Fibroblast of lung (primary cell): Measurements from ENCODE around the gene MACF1. TPM values are rescaled to one million over a fixed set of nuclear protein-coding genes. Genes with fewer than 3 reads are reported as not detected.
A peak's percentile ranks its signal among the peaks of the same experiment; 100 is the strongest.

ENCODE experiments used
- DNase-seq, 2 donors: peaks; one replicate each; pipeline versions ENCODE4 v3.0.0 to v3.0.0-alpha.2; 2010; ENCODE audit warnings: low read depth in 2 of 2
- H2AFZ ChIP-seq: 2 replicates; pipeline ENCODE4 v1.5.1; 2012; ENCODE audit warnings: low read length, control low read depth, inconsistent platforms
- H3K27ac ChIP-seq: 2 replicates; pipeline ENCODE4 v1.5.1; 2011; ENCODE audit warnings: low read length, control low read depth; ENCODE audit not compliant: insufficient read depth
- H3K27me3 ChIP-seq: 2 replicates; pipeline ENCODE4 v1.5.1; 2011; ENCODE audit warnings: mild to moderate bottlenecking, low read length; ENCODE audit not compliant: control insufficient read depth, insufficient read depth
- H3K36me3 ChIP-seq: 2 replicates; pipeline ENCODE4 v1.5.1; 2011; ENCODE audit warnings: low read length; ENCODE audit not compliant: control insufficient read depth, insufficient read depth
- H3K4me1 ChIP-seq: 2 replicates; pipeline ENCODE4 v1.5.1; 2011; ENCODE audit warnings: low read length; ENCODE audit not compliant: control insufficient read depth, insufficient read depth; ENCODE audit errors: extremely low read depth
- H3K4me2 ChIP-seq: 2 replicates; pipeline ENCODE4 v1.5.1; 2011; ENCODE audit warnings: low read length, control low read depth; ENCODE audit not compliant: insufficient read depth; ENCODE audit errors: extremely low read depth
- H3K4me3 ChIP-seq, 4 experiments: fragments of 200-600 bp in 1 of 4; sonication (generic) in 1 of 4; replicated peaks in 1 of 4; 2 replicates each; pipeline ENCODE4 v1.5.1; 2011 to 2016; ENCODE audit warnings: low read length in 4 of 4, low read depth in 3 of 4, mild to moderate bottlenecking in 3 of 4, control low read depth in 2 of 4, inconsistent platforms in 1 of 4, mixed read lengths in 1 of 4; ENCODE audit not compliant: insufficient read depth in 1 of 4; ENCODE audit errors: control extremely low read depth in 1 of 4
- H3K79me2 ChIP-seq: 2 replicates; pipeline ENCODE4 v1.5.1; 2012; ENCODE audit warnings: mild to moderate bottlenecking, low read length, inconsistent platforms; ENCODE audit not compliant: control insufficient read depth, insufficient read depth
- H3K9ac ChIP-seq: 2 replicates; pipeline ENCODE4 v1.5.1; 2011; ENCODE audit warnings: mild to moderate bottlenecking, low read length, control low read depth; ENCODE audit not compliant: insufficient read depth
- H3K9me3 ChIP-seq: 2 replicates; pipeline ENCODE4 v1.5.1; 2012; ENCODE audit warnings: low read depth, low read length; ENCODE audit not compliant: control insufficient read depth, insufficient read depth
- H4K20me1 ChIP-seq: 2 replicates; pipeline ENCODE4 v1.5.1; 2011; ENCODE audit warnings: low read length; ENCODE audit not compliant: control insufficient read depth, insufficient read depth; ENCODE audit errors: extremely low read depth
- CTCF ChIP-seq, 2 donors: IDR thresholded peaks in 1 of 2; conservative IDR thresholded peaks in 1 of 2; 1 replicate in 1 of 2; 2 replicates in 1 of 2; pipeline ENCODE4 v1.5.1; 2011 to 2012; ENCODE audit warnings: low read length in 2 of 2, control low read depth in 1 of 2, inconsistent platforms in 1 of 2, low read depth in 1 of 2, mild to moderate bottlenecking in 1 of 2
- EZH2 ChIP-seq: IDR thresholded peaks from 2 replicates; pipeline ENCODE4 v1.5.1; 2012; ENCODE audit warnings: low read length, control low read depth, mild to moderate bottlenecking; ENCODE audit errors: missing control alignments
- polyA plus RNA-seq, 2 donors: library from polyadenylated mRNA; depleted of rRNA in 1 of 2; stranded (reverse) in 1 of 2; unstranded in 1 of 2; fragments of >200 nt; gene quantifications; 2 replicates each; pipeline ENCODE4 v1.2.1, GENCODE V29; 2011 to 2012; ENCODE audit warnings: missing spikeins in 1 of 2
- total RNA-seq: library from RNA; depleted of rRNA; stranded (reverse); fragments of >200 nt; gene quantifications from 2 replicates; pipeline ENCODE4 v1.2.1, GENCODE V29; 2014

MACF1 gene
- total and polyA plus RNA-seq, 2 donors (not counting 1 experiment from before 2014, with no cell fraction given): 178 to 414 TPM

GRCh38 chr1:39411526-39412478, 207.3 kb downstream of the MACF1 start:
- H3K4me1 ChIP-seq: peaks cover 34% of the 10 kb centered on the region
- no peaks in the 10 kb centered on the region for H3K27me3 ChIP-seq
- no peak overlapping the region for H2AFZ ChIP-seq
- H3K36me3 ChIP-seq: peaks cover 14% of the 10 kb centered on the region
- DNase-seq: peak; percentile 46 to 52
- peak overlapping the region; percentile 87 for H3K4me2 ChIP-seq
- H3K4me3 ChIP-seq: peak overlapping the region; percentile 28 to 86 (median 61)
- TF ChIP-seq EZH2 (no peak), CTCF (conservative IDR thresholded peaks at IDR 0.05 in 1 of 2, IDR thresholded peaks at IDR 0.05 in 1 of 2; ENCODE audit: low read depth in 1 of 2, low read length in 2 of 2) (no peak)
- no peaks in the 10 kb centered on the region for H3K9me3 ChIP-seq
- no peaks in the 10 kb centered on the region for H4K20me1 ChIP-seq
- peak overlapping the region; percentile 2 for H3K27ac ChIP-seq
- H3K9ac ChIP-seq: peak overlapping the region; percentile 18
- H3K79me2 ChIP-seq: peaks cover 82% of the 10 kb centered on the region

GRCh38 chr1:39412892-39413291, 208.4 kb downstream of the MACF1 start:
- Histone ChIP-seq H3K4me1 (peaks cover 27% of the 10 kb centered on the region), H3K4me2 (peak overlapping the region; percentile 87), H3K9me3 (no peaks in the 10 kb centered on the region), H3K4me3 (peak overlapping the region in 1 of 4 experiments; percentile 64), H2AFZ (no peak overlapping the region), H3K27ac (no peak overlapping the region), H3K9ac (no peak overlapping the region), H3K27me3 (no peaks in the 10 kb centered on the region), H3K36me3 (peaks cover 14% of the 10 kb centered on the region), H4K20me1 (no peaks in the 10 kb centered on the region), H3K79me2 (peaks cover 85% of the 10 kb centered on the region)
- TF ChIP-seq CTCF (conservative IDR thresholded peaks at IDR 0.05 in 1 of 2, IDR thresholded peaks at IDR 0.05 in 1 of 2; ENCODE audit: low read depth in 1 of 2, low read length in 2 of 2) (no peak), EZH2 (no peak)
- no peak for DNase-seq

DNA sequence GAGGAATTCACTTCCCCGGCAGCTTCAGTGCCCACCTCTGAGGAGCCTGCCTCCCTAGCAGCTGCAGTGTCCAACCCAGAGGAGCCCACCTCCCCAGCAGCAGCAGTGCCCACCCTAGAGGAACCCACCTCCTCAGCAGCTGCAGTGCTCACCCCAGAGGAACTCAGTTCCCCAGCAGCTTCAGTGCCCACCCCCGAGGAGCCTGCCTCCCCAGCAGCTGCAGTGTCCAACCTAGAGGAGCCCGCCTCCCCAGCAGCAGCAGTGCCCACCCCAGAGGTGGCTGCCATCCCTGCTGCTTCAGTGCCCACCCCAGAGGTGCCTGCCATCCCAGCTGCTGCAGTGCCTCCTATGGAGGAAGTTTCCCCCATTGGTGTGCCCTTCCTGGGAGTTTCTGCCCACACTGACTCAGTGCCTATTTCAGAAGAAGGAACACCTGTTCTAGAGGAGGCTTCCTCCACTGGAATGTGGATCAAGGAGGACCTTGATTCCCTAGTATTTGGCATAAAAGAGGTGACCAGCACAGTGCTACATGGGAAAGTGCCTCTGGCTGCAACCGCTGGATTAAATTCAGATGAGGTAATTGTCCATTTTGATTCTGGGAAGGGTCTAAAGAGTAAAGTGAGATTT, 209.5 kb downstream of the MACF1 start:
- H3K36me3 ChIP-seq: peaks cover 16% of the 10 kb centered on the region
- peak overlapping the region; percentile 16 for H3K9ac ChIP-seq
- TF ChIP-seq CTCF (conservative IDR thresholded peaks at IDR 0.05 in 1 of 2, IDR thresholded peaks at IDR 0.05 in 1 of 2; ENCODE audit: low read depth in 1 of 2, low read length in 2 of 2): no peak
- no peak for TF ChIP-seq EZH2
- H3K27me3 ChIP-seq: no peaks in the 10 kb centered on the region
- no peaks in the 10 kb centered on the region for H4K20me1 ChIP-seq
- H3K79me2 ChIP-seq: peaks cover 92% of the 10 kb centered on the region
- no peak overlapping the region for H2AFZ ChIP-seq
- no peak overlapping the region for H3K27ac ChIP-seq
- peak in 1 of 2 donors; percentile 36 for DNase-seq
- H3K4me3 ChIP-seq: peak overlapping the region; percentile 25 to 46 (median 38)
- no peaks in the 10 kb centered on the region for H3K9me3 ChIP-seq
- H3K4me2 ChIP-seq: peak overlapping the region; percentile 84
- H3K4me1 ChIP-seq: peaks cover 29% of the 10 kb centered on the region
